CD4-positive, alpha-beta T cell treated with Interleukin-6 for 4 hours (primary cell): ENCODE data around the gene LSM14A.
"Not testable (repeated sequence)": the region's sequence is repeated elsewhere in the genome, so short reads cannot be mapped to it uniquely, and the experiment has no call there.

ENCODE experiments used
- DNase-seq: peaks from one replicate; pipeline ENCODE4 v3.0.0-alpha.2; 2020; ENCODE audit warnings: mixed read lengths

Gene LSM14A

GRCh38 chr19:34159541-34159940, 12.8 kb upstream of the LSM14A start:
- DNase-seq: not testable (repeated sequence)

- DNase-seq: not testable (repeated sequence)
These were observed 10.4 kb upstream of the LSM14A start for GRCh38 chr19:34161902-34162301.

- no peak for DNase-seq
These were observed 7.0 kb upstream of the LSM14A start for GRCh38 chr19:34165295-34165738.

GRCh38 chr19:34169475-34170199, 2.7 kb upstream of the LSM14A start:
- not testable (repeated sequence) for DNase-seq

GRCh38 chr19:34171539-34171876, 796 bp upstream of the LSM14A start:
- peak; percentile 47 for DNase-seq

- no peak for DNase-seq
These were observed 423 bp downstream of the LSM14A start for GRCh38 chr19:34172661-34173192.

- DNase-seq: peak; percentile 12
These were observed 1.1 kb downstream of the LSM14A start for GRCh38 chr19:34173193-34173956.

GRCh38 chr19:34175173-34175572, 2.9 kb downstream of the LSM14A start:
- DNase-seq: not testable (repeated sequence)

GRCh38 chr19:34176581-34176980, 4.3 kb downstream of the LSM14A start:
- no peak for DNase-seq

GRCh38 chr19:34178274-34178610, 5.9 kb downstream of the LSM14A start:
- DNase-seq: peak; percentile 11

GRCh38 chr19:34179066-34179465, 6.8 kb downstream of the LSM14A start:
- no peak for DNase-seq

GRCh38 chr19:34180273-34180672, 8.0 kb downstream of the LSM14A start:
- DNase-seq: no peak

- DNase-seq: no peak
These were observed 8.4 kb downstream of the LSM14A start for GRCh38 chr19:34180709-34181108.

- DNase-seq: no peak
These were observed 9.0 kb downstream of the LSM14A start for GRCh38 chr19:34181111-34181864.

- no peak for DNase-seq
These were observed 9.8 kb downstream of the LSM14A start for GRCh38 chr19:34182125-34182524.

GRCh38 chr19:34184880-34185491, 12.7 kb downstream of the LSM14A start:
- no peak for DNase-seq

- DNase-seq: no peak
These were observed 13.9 kb downstream of the LSM14A start for GRCh38 chr19:34186205-34186604.

GRCh38 chr19:34187011-34187410, 14.7 kb downstream of the LSM14A start:
- no peak for DNase-seq

- no peak for DNase-seq
These were observed 16.1 kb downstream of the LSM14A start for GRCh38 chr19:34188408-34188807.

GRCh38 chr19:34189199-34189916, 17.1 kb downstream of the LSM14A start:
- no peak for DNase-seq

- DNase-seq: no peak
These were observed 17.7 kb downstream of the LSM14A start for GRCh38 chr19:34189917-34190425.

- no peak for DNase-seq
These were observed 19.2 kb downstream of the LSM14A start for GRCh38 chr19:34191355-34191962.
